HEK293 (cell line): ENCODE data around the gene DYNLRB1.

Experiments
- PRDM1 ChIP-seq: fragments of 450-650 bp; formaldehyde crosslinking; IDR thresholded peaks from 2 replicates; pipeline ENCODE4; 2016; ENCODE audit warnings: missing biosample characterization, missing genetic modification characterization
- REST ChIP-seq: fragments of 450-650 bp; formaldehyde crosslinking; IDR thresholded peaks from 2 replicates; pipeline ENCODE4 v1.5.1; 2016; ENCODE audit warnings: missing biosample characterization, missing genetic modification characterization
- ZBTB7A ChIP-seq: fragments of 450-650 bp; formaldehyde crosslinking; IDR thresholded peaks from 2 replicates; pipeline ENCODE4 v1.5.1; 2016; ENCODE audit warnings: low read depth, missing biosample characterization, missing genetic modification characterization
- ZBTB8A ChIP-seq: fragments of 450-650 bp; formaldehyde crosslinking; IDR thresholded peaks from 2 replicates; pipeline ENCODE4 v1.5.1; 2016; ENCODE audit warnings: missing biosample characterization, missing genetic modification characterization
- ZNF248 ChIP-seq: fragments of 450-650 bp; formaldehyde crosslinking; IDR thresholded peaks from 2 replicates; pipeline ENCODE4 v1.5.1; 2017; ENCODE audit warnings: missing biosample characterization, missing genetic modification characterization
- ZNF324 ChIP-seq: fragments of 450-650 bp; formaldehyde crosslinking; IDR thresholded peaks from 2 replicates; pipeline ENCODE4 v1.5.1; 2016; ENCODE audit warnings: missing biosample characterization, missing genetic modification characterization
- ZNF558 ChIP-seq: fragments of 450-650 bp; formaldehyde crosslinking; IDR thresholded peaks from 2 replicates; pipeline ENCODE4 v1.5.1; 2016; ENCODE audit warnings: missing biosample characterization, missing genetic modification characterization
- TF ChIP-seq, protein P1 (sequence below): fragments of 450-650 bp; formaldehyde crosslinking; IDR thresholded peaks from 2 replicates; pipeline ENCODE4 v1.5.1; 2016; ENCODE audit warnings: missing biosample characterization, missing genetic modification characterization

GRCh38 chr20:34491226-34491931 is 24.8 kb upstream of the DYNLRB1 start:
- TF ChIP-seq, protein P1, sequence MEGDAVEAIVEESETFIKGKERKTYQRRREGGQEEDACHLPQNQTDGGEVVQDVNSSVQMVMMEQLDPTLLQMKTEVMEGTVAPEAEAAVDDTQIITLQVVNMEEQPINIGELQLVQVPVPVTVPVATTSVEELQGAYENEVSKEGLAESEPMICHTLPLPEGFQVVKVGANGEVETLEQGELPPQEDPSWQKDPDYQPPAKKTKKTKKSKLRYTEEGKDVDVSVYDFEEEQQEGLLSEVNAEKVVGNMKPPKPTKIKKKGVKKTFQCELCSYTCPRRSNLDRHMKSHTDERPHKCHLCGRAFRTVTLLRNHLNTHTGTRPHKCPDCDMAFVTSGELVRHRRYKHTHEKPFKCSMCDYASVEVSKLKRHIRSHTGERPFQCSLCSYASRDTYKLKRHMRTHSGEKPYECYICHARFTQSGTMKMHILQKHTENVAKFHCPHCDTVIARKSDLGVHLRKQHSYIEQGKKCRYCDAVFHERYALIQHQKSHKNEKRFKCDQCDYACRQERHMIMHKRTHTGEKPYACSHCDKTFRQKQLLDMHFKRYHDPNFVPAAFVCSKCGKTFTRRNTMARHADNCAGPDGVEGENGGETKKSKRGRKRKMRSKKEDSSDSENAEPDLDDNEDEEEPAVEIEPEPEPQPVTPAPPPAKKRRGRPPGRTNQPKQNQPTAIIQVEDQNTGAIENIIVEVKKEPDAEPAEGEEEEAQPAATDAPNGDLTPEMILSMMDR (tag by site-specific recombination): no peak
- no peak for TF ChIP-seq ZBTB7A (tag by site-specific recombination)
- no peak for TF ChIP-seq ZNF324
- no peak for TF ChIP-seq REST
- TF ChIP-seq ZNF558 (tag by site-specific recombination): no peak
- TF ChIP-seq ZBTB8A (tag by site-specific recombination): no peak
- TF ChIP-seq ZNF248 (tag by site-specific recombination): no peak
- no peak for TF ChIP-seq PRDM1
